Germinal center (tissue), 1 donor: Measurements from ENCODE around the gene SLC9A7.

Experiments used
- DNase-seq: peaks from one replicate; pipeline ENCODE4 v3.0.0; 2012; ENCODE audit warnings: mixed read lengths, low spot score

SLC9A7 gene

GRCh38 chrX:46573331-46573891, 185.5 kb downstream of the SLC9A7 start, which contains the start of gene CHST7:
Gene CHST7, plus strand, starts transcription at chrX:46573765. Its CDS starts 167 bp downstream, at chrX:46573932.
- DNase-seq = peak; percentile 49

GRCh38 chrX:46572340-46572936, 186.5 kb downstream of the SLC9A7 start:
- DNase-seq = peak; percentile 38

- DNase-seq = no peak
Observed at GRCh38 chrX:46571423-46572339, 187.2 kb downstream of the SLC9A7 start.

- DNase-seq = no peak
Observed at GRCh38 chrX:46569621-46570020, 189.3 kb downstream of the SLC9A7 start.

- no peak for DNase-seq
Observed at GRCh38 chrX:46567388-46567787, 191.5 kb downstream of the SLC9A7 start.

- peak; percentile 34 for DNase-seq
Observed at GRCh38 chrX:46561824-46562657, 196.9 kb downstream of the SLC9A7 start.

GRCh38 chrX:46559062-46559461, 199.9 kb downstream of the SLC9A7 start:
- no peak for DNase-seq

- DNase-seq = no peak
Observed at GRCh38 chrX:46554942-46555341, 204.0 kb downstream of the SLC9A7 start.

GRCh38 chrX:46553935-46554334, 205.0 kb downstream of the SLC9A7 start:
- no peak for DNase-seq

- DNase-seq = no peak
Observed at GRCh38 chrX:46551494-46552128, 207.3 kb downstream of the SLC9A7 start.

- no peak for DNase-seq
Observed at GRCh38 chrX:46549914-46550313, 209.0 kb downstream of the SLC9A7 start.
